ENCODE measurements around the gene CLCN3. TPM values are rescaled to one million over a fixed set of nuclear protein-coding genes. Genes with fewer than 3 reads are reported as not detected.
"Not testable (repeated sequence)": the region's sequence is repeated elsewhere in the genome, so short reads cannot be mapped to it uniquely, and the experiment has no call there.

Gene CLCN3
- polyA plus RNA-seq, 4 donors = 8.6 to 48.3 (median 19.4) TPM

DNA sequence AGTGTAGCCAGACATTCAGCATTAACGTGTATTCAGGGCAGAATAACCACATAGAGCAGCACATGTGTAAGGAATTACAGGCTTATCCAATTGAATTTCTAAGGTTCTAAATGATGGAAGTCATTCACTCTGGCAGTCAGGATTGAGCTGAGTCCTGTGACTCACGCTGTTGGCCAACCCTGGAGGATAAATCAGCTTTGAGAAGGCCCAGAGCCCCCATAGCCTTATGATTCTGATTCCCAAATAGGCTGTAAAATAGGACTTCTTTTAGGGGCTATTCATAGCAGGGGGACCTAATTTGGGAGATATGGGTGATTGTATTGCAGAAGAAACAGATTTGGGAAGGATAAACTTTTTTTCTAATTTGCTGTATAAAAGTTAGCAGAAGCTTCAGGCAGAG, 145.5 kb downstream of the CLCN3 start:
- H3K27ac ChIP-seq (ENCODE audit: low read depth in 1 of 3, low read length in 2 of 3) = no peak overlapping the region
- FAIRE-seq = no peak
- WGBS, 3 donors = 88 to 92% (median 89%) methylated on average over 2 of the region's 2 CpGs
- H3K4me1 ChIP-seq (ENCODE audit: control insufficient read depth in 3 of 3, insufficient read depth in 2 of 3, low read depth in 1 of 3, low read length in 2 of 3) = no peaks in the 10 kb centered on the region
- H3K9me3 ChIP-seq (ENCODE audit: control insufficient read depth in 2 of 2, insufficient read depth in 1 of 2, low read depth in 1 of 2, low read length in 1 of 2) = peaks cover 0 to 3% of the 10 kb centered on the region in 2 donors
- no peak for DNase-seq
- H3K27me3 ChIP-seq (ENCODE audit: control insufficient read depth in 3 of 3, insufficient read depth in 3 of 3, low read length in 3 of 3) = peaks cover 0 to 3% (median 0%) of the 10 kb centered on the region in 3 donors
- H3K4me3 ChIP-seq (ENCODE audit: low read depth in 1 of 3, low read length in 3 of 3) = no peak overlapping the region
- no peaks in the 10 kb centered on the region for H3K36me3 ChIP-seq (ENCODE audit: control insufficient read depth in 3 of 3, insufficient read depth in 2 of 3, low read depth in 1 of 3, low read length in 3 of 3)

DNA sequence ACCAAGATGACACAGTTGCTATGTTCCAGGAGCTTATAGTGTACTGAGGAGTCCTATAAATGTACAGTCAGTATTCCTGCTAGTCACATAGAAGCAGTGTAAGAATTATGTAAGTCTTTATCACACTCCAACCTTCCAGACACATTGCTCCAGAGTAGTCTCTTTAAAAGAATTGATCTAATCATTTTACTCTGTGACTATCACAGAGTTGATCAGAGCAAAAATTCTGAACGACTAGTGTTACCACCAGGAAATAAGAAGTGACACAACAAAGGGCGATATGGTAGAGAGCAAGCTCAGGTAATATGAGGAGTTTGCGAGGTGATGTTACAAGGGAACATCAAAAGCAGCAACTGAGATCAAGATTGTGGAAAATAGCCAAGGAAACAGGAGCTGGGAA, 146.4 kb downstream of the CLCN3 start:
- peaks cover 0 to 3% of the 10 kb centered on the region in 2 donors for H3K9me3 ChIP-seq (ENCODE audit: control insufficient read depth in 2 of 2, insufficient read depth in 1 of 2, low read depth in 1 of 2, low read length in 1 of 2)
- WGBS, 3 donors = 72 to 86% (median 76%) methylated on average over 3 of the region's 3 CpGs
- H3K4me1 ChIP-seq (ENCODE audit: control insufficient read depth in 3 of 3, insufficient read depth in 2 of 3, low read depth in 1 of 3, low read length in 2 of 3) = no peaks in the 10 kb centered on the region
- H3K27me3 ChIP-seq (ENCODE audit: control insufficient read depth in 3 of 3, insufficient read depth in 3 of 3, low read length in 3 of 3) = peaks cover 0 to 3% (median 0%) of the 10 kb centered on the region in 3 donors
- no peak overlapping the region for H3K27ac ChIP-seq (ENCODE audit: low read depth in 1 of 3, low read length in 2 of 3)
- no peak overlapping the region for H3K4me3 ChIP-seq (ENCODE audit: low read depth in 1 of 3, low read length in 3 of 3)
- DNase-seq (no peak), FAIRE-seq (no peak)
- H3K36me3 ChIP-seq (ENCODE audit: control insufficient read depth in 3 of 3, insufficient read depth in 2 of 3, low read depth in 1 of 3, low read length in 3 of 3) = no peaks in the 10 kb centered on the region

DNA sequence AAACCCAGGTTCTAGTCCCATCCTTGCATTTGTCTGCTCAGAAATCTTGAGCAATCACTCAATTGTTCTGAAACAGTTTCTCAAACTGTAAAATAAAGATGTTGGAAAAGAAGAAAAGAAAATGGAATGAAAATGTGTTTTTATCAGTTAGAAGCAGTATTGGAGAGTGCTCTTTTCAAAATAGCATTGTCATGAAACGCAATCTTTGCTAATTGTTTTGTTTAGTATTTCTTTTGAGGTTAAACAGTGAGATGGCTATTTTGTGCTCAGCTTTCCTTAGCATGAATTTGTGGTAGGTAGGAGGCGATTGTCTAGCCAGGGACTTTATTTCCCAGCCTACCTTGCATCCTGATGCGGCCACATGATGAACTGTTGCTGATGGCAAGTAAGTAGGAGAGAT, 148.0 kb downstream of the CLCN3 start:
- Histone ChIP-seq H3K9me3 (ENCODE audit: control insufficient read depth in 2 of 2, insufficient read depth in 1 of 2, low read depth in 1 of 2, low read length in 1 of 2) (peaks cover 0 to 3% of the 10 kb centered on the region in 2 donors), H3K36me3 (ENCODE audit: control insufficient read depth in 3 of 3, insufficient read depth in 2 of 3, low read depth in 1 of 3, low read length in 3 of 3) (no peaks in the 10 kb centered on the region), H3K4me3 (ENCODE audit: low read depth in 1 of 3, low read length in 3 of 3) (no peak overlapping the region), H3K4me1 (ENCODE audit: control insufficient read depth in 3 of 3, insufficient read depth in 2 of 3, low read depth in 1 of 3, low read length in 2 of 3) (no peaks in the 10 kb centered on the region), H3K27me3 (ENCODE audit: control insufficient read depth in 3 of 3, insufficient read depth in 3 of 3, low read length in 3 of 3) (peaks cover 0 to 3% (median 0%) of the 10 kb centered on the region in 3 donors), H3K27ac (ENCODE audit: low read depth in 1 of 3, low read length in 2 of 3) (no peak overlapping the region)
- 85 to 91% (median 89%) methylated on average over 3 of the region's 3 CpGs for WGBS, 3 donors
- DNase-seq = no peak
- FAIRE-seq = no peak

DNA sequence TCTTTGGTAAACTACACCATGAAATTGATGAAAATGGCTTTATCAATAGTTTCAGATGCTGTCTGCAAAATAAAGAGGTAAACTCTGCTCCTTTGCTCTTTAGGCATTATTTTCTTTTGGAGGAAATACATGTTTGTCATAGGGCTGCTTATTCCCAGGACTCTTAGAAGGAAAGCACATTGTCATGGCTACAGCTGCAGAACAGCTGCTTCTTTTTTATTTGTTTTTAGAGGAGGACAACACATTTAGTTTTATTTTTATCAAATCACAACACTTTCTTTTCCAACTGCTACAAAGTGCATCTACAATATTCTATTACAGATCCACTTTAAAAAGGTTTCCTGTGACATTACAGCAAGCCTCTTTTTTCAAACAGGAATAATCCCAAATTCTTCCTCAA, 150.0 kb downstream of the CLCN3 start:
- Histone ChIP-seq H3K27me3 (ENCODE audit: control insufficient read depth in 3 of 3, insufficient read depth in 3 of 3, low read length in 3 of 3) (peaks cover 0 to 15% (median 0%) of the 10 kb centered on the region in 3 donors), H3K9me3 (ENCODE audit: control insufficient read depth in 2 of 2, insufficient read depth in 1 of 2, low read depth in 1 of 2, low read length in 1 of 2) (peaks cover 0 to 3% of the 10 kb centered on the region in 2 donors), H3K27ac (ENCODE audit: low read depth in 1 of 3, low read length in 2 of 3) (no peak overlapping the region), H3K36me3 (ENCODE audit: control insufficient read depth in 3 of 3, insufficient read depth in 2 of 3, low read depth in 1 of 3, low read length in 3 of 3) (no peaks in the 10 kb centered on the region), H3K4me1 (ENCODE audit: control insufficient read depth in 3 of 3, insufficient read depth in 2 of 3, low read depth in 1 of 3, low read length in 2 of 3) (peaks cover 0 to 3% (median 0%) of the 10 kb centered on the region in 3 donors), H3K4me3 (ENCODE audit: low read depth in 1 of 3, low read length in 3 of 3) (no peak overlapping the region)
- FAIRE-seq = no peak
- no peak for DNase-seq

DNA sequence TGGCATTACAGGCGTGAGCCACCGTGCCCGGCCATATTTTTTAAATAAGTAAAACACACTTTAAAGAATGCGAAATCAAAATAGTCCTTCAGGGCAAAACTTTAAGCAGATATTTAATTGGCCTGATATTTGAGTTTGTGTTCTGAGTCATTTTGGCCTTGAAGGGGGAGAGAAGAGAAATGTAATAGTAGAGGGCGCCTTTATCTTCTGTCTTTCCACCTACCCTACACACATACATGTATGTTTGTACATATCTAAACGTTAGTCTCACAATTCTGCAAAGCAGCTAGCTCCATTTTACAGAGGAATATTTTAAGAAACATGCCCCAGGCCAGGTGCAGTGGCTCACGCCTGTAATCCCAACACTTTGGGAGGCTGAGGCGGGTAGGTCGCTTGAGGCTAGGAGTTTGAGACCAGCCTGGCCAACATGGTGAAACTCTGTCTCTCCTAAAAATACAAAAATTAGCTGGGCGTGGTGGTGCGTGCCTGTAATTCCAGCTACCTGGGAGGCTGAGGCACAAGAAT, 151.2 kb downstream of the CLCN3 start:
- not testable (repeated sequence) for DNase-seq; H3K27ac ChIP-seq (ENCODE audit: low read depth in 1 of 3, low read length in 2 of 3); H3K4me3 ChIP-seq (ENCODE audit: low read depth in 1 of 3, low read length in 3 of 3); FAIRE-seq; H3K36me3 ChIP-seq (ENCODE audit: control insufficient read depth in 3 of 3, insufficient read depth in 2 of 3, low read depth in 1 of 3, low read length in 3 of 3); H3K4me1 ChIP-seq (ENCODE audit: control insufficient read depth in 3 of 3, insufficient read depth in 2 of 3, low read depth in 1 of 3, low read length in 2 of 3); H3K9me3 ChIP-seq (ENCODE audit: control insufficient read depth in 2 of 2, insufficient read depth in 1 of 2, low read depth in 1 of 2, low read length in 1 of 2)
- 84 to 89% (median 87%) methylated on average over 11 of the region's 11 CpGs for WGBS, 3 donors
- peaks cover 0 to 24% (median 0%) of the 10 kb centered on the region in 3 donors for H3K27me3 ChIP-seq (ENCODE audit: control insufficient read depth in 3 of 3, insufficient read depth in 3 of 3, low read length in 3 of 3)

Other genes starting within 250 kb of the CLCN3 start
- gene NEK1, start 8.0 kb upstream of the CLCN3 start, polyA plus RNA-seq = 1 to 10 TPM; 2.7 to 8.1 (median 3.6) TPM
- 10 to 100 TPM; 13.2 to 22.7 (median 18.3) TPM for gene HPF1, start 137.4 kb downstream of the CLCN3 start, polyA plus RNA-seq